ENCODE measurements around the gene RHNO1. TPM values are rescaled to one million over a fixed set of nuclear protein-coding genes. Genes with fewer than 3 reads are reported as not detected.

RHNO1 gene
- total and polyA plus RNA-seq, 2 of the 4 experiments (the other 2 are of a cell fraction), result 26.1 to 30.6 TPM

DNA sequence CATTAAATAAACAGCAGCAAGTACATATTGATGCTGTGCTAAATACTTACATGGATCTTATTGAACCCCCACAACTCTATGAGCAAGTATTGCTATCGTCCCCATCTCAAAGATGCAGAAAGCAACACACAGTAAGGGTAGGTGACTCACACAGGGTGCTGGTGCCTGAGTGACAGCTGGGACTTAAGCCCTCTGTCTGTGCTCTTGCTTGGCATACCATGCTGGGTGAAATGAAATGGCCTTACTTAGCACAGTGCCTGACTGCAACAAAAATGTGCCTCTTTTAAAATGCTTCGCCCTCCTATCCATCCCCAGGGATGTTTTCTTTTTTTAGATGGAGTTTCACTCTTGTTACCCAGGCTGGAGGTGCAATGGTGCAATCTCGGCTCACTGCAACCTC lies 21.0 kb upstream of the RHNO1 start:
- Histone ChIP-seq H2AK9ac (replicated peaks; ENCODE audit: low read depth, low read length, poor library complexity) (no peak overlapping the region), H2AK5ac (ENCODE audit: low read depth, low read length) (no peak overlapping the region), H4K8ac (ENCODE audit: low read depth in 2 of 2, low read length in 2 of 2) (no peak overlapping the region), H3K23ac (ENCODE audit: low read depth, low read length) (no peak overlapping the region), H3K4me1 (ENCODE audit: control insufficient read depth, insufficient read depth, low read length) (no peaks in the 10 kb centered on the region), H3K14ac (replicated peaks; ENCODE audit: low read depth, low read length) (no peak overlapping the region), H3K9ac (ENCODE audit: low read depth, low read length) (no peak overlapping the region), H3K4me3 (ENCODE audit: insufficient read depth, low read depth, low read length) (no peak overlapping the region), H4K5ac (ENCODE audit: low read depth, low read length) (no peak overlapping the region), H2BK20ac (ENCODE audit: low read depth, low read length) (no peak overlapping the region), H2BK5ac (ENCODE audit: low read depth, low read length, poor library complexity, severe bottlenecking) (no peak overlapping the region), H4K20me1 (ENCODE audit: insufficient read depth, low read length) (no peaks in the 10 kb centered on the region), H4K91ac (ENCODE audit: insufficient read depth, low read depth, low read length) (no peak overlapping the region), H3K79me1 (ENCODE audit: low read depth in 1 of 2, low read length in 2 of 2) (no peaks in the 10 kb centered on the region), H3K9me3 (ENCODE audit: control insufficient read depth, insufficient read depth, low read length) (no peaks in the 10 kb centered on the region), H2BK120ac (ENCODE audit: low read depth, low read length) (no peak overlapping the region), H2BK15ac (ENCODE audit: low read depth, low read length) (no peak overlapping the region), H3K9me1 (ENCODE audit: insufficient read depth, low read length) (no peaks in the 10 kb centered on the region), H3K27ac (ENCODE audit: insufficient read depth, low read length) (no peak overlapping the region), H3K36me3 (ENCODE audit: control insufficient read depth, insufficient read depth, low read length) (peaks cover 6% of the 10 kb centered on the region), H3K4me2 (ENCODE audit: low read depth, low read length) (no peak overlapping the region), H3K27me3 (ENCODE audit: control insufficient read depth, insufficient read depth, low read length) (no peaks in the 10 kb centered on the region), H3K56ac (ENCODE audit: extremely low read depth, insufficient read depth, low read length) (no peak overlapping the region), H3K18ac (ENCODE audit: low read depth, low read length) (no peak overlapping the region), H3K4ac (ENCODE audit: low read depth, low read length) (no peak overlapping the region), H2AFZ (replicated peaks; ENCODE audit: low read length, poor library complexity) (no peak overlapping the region)
- no TSS peak for BruUV-seq (replicated peaks)
- ATAC-seq (ENCODE audit: low read depth), result no peak
- in situ Hi-C loops (cut with MboI; ENCODE audit: low sequenced_read_pairs) (loop anchor here (10.0 kb wide), 1 partner anchor 179 kb away; no protein-coding TSS in a partner anchor), intact Hi-C loops (cut with micrococcal nuclease) (no loop called here), dilution Hi-C loops (cut with HindIII; ENCODE audit: low sequenced_read_pairs, unreplicated experiment) (no loop called here)
- no CpG with 5 or more reads among the region's 3 CpGs for WGBS, 2 experiments (ENCODE audit: extremely low coverage in 2 of 2, insufficient read length in 1 of 2)
- CTCF ChIA-PET, result interaction anchor here (0.5 kb wide), 1 partner anchor 17 kb away, joined by 4 read pairs; no protein-coding TSS in a partner anchor
- TF ChIP-seq, protein P1, sequence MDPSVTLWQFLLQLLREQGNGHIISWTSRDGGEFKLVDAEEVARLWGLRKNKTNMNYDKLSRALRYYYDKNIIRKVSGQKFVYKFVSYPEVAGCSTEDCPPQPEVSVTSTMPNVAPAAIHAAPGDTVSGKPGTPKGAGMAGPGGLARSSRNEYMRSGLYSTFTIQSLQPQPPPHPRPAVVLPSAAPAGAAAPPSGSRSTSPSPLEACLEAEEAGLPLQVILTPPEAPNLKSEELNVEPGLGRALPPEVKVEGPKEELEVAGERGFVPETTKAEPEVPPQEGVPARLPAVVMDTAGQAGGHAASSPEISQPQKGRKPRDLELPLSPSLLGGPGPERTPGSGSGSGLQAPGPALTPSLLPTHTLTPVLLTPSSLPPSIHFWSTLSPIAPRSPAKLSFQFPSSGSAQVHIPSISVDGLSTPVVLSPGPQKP (IDR thresholded peaks at IDR 0.05; ENCODE audit: borderline replicate concordance, low read depth, low read length), result no peak
- TF ChIP-seq CEBPB (IDR thresholded peaks at IDR 0.05; ENCODE audit: low read depth, low read length), result no peak
- TF ChIP-seq, protein P2, sequence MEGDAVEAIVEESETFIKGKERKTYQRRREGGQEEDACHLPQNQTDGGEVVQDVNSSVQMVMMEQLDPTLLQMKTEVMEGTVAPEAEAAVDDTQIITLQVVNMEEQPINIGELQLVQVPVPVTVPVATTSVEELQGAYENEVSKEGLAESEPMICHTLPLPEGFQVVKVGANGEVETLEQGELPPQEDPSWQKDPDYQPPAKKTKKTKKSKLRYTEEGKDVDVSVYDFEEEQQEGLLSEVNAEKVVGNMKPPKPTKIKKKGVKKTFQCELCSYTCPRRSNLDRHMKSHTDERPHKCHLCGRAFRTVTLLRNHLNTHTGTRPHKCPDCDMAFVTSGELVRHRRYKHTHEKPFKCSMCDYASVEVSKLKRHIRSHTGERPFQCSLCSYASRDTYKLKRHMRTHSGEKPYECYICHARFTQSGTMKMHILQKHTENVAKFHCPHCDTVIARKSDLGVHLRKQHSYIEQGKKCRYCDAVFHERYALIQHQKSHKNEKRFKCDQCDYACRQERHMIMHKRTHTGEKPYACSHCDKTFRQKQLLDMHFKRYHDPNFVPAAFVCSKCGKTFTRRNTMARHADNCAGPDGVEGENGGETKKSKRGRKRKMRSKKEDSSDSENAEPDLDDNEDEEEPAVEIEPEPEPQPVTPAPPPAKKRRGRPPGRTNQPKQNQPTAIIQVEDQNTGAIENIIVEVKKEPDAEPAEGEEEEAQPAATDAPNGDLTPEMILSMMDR (conservative IDR thresholded peaks at IDR 0.05; ENCODE audit: low read depth, low read length), result no peak
- TF ChIP-seq SMC3 (IDR thresholded peaks at IDR 0.05; ENCODE audit: low read depth, low read length), result no peak
- TF ChIP-seq RCOR1 (IDR thresholded peaks at IDR 0.05; ENCODE audit: insufficient replicate concordance, low read length), result no peak
- TF ChIP-seq NFE2L2 (IDR thresholded peaks at IDR 0.05; ENCODE audit: low read depth, low read length), result no peak
- TF ChIP-seq BHLHE40 (IDR thresholded peaks at IDR 0.05; ENCODE audit: low read depth, low read length), result no peak
- no peak for TF ChIP-seq MAZ (IDR thresholded peaks at IDR 0.05; ENCODE audit: borderline replicate concordance, low read depth, low read length)
- no peak for TF ChIP-seq MXI1 (IDR thresholded peaks at IDR 0.05; ENCODE audit: borderline replicate concordance, low read depth, low read length)
- TF ChIP-seq, protein P3, sequence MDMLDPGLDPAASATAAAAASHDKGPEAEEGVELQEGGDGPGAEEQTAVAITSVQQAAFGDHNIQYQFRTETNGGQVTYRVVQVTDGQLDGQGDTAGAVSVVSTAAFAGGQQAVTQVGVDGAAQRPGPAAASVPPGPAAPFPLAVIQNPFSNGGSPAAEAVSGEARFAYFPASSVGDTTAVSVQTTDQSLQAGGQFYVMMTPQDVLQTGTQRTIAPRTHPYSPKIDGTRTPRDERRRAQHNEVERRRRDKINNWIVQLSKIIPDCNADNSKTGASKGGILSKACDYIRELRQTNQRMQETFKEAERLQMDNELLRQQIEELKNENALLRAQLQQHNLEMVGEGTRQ (IDR thresholded peaks at IDR 0.05; ENCODE audit: low read depth, low read length), result no peak
- no peak for TF ChIP-seq RAD21 (IDR thresholded peaks at IDR 0.05; ENCODE audit: low read length)
- TF ChIP-seq FOS (IDR thresholded peaks at IDR 0.05; ENCODE audit: low read depth, low read length), result no peak
- TF ChIP-seq CHD1 (IDR thresholded peaks at IDR 0.05; ENCODE audit: low read depth, low read length), result no peak
- no peak for TF ChIP-seq POLR2A (IDR thresholded peaks at IDR 0.05; ENCODE audit: low read depth, low read length)
- no peak for TF ChIP-seq MAFK (IDR thresholded peaks at IDR 0.05; ENCODE audit: low read depth, low read length)
- TF ChIP-seq RFX5 (IDR thresholded peaks at IDR 0.05; ENCODE audit: low read depth, low read length), result no peak
- DNase-seq, result no peak
- POLR2A ChIA-PET (ENCODE audit: unreplicated experiment), result no interaction called here

Measured in IMR-90 (cell line).